Caki2 (cell line): ENCODE data around the gene PPM1D. TPM values are rescaled to one million over a fixed set of nuclear protein-coding genes. Genes with fewer than 3 reads are reported as not detected.
"Not testable (repeated sequence)": the region's sequence is repeated elsewhere in the genome, so short reads cannot be mapped to it uniquely, and the experiment has no call there.

Experiments used
- DNase-seq: peaks from one replicate; pipeline ENCODE4 v3.0.0-alpha.2; 2015; ENCODE audit warnings: low read depth
- in situ Hi-C: cut with HindIII; loops from 2 replicates; pipeline ENCODE4 v1.10.0; 2016; ENCODE audit warnings: low sequenced_read_pairs, low pct_unique_long_range_greater_than_20kb, mixed read lengths
- total RNA-seq: library from RNA; depleted of rRNA; stranded (reverse); fragments of >200 nt; shearing (Covaris generic); gene quantifications from 2 replicates; pipeline ENCODE4 v1.2.3, GENCODE V29; 2014; ENCODE audit warnings: low replicate concordance

PPM1D gene
- total RNA-seq, 1 experiment from 2014 or later, result 18.2 TPM

DNA sequence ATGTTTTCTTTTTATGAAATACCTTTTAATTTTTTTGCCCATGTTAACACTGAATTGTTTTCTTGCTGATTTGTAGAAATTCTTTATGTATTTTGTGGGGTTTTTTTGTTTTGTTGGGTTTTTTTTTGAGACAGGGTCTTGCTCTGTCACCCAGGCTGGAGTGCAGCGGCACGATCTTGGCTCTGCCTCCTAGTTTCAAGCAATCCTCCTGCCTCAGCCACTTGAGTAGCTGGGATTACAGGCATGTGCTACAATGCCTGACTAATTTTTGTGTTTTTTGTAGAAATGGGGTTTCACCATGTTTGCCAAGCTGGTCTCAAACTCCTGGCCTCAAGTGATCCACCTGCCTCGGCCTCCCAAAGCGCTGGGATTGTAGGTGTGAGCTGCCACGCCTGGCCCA, 11.3 kb downstream of the PPM1D start:
- in situ Hi-C loops, DNase-seq: not testable (repeated sequence)

DNA sequence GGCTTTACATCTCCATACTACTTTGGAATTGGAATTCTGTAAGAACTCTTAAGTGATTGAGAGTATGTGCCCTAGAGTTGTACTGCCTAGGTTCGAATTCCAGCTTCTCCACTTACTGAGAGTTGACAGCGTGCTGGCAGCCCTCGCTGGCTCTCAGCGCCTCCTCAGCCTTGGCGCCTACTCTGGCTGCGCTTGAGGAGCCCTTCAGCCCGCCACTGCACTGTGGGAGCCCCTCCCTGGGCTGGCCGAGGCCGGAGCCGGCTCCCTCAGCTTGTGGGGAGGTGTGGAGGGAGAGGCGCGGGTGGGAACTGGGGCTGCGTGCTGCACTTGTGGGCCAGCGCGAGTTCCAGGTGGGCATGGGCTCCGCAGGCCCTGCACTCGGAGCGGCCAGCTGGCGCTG, 13.3 kb downstream of the PPM1D start:
- in situ Hi-C loops, result no loop called here
- DNase-seq, result no peak

DNA sequence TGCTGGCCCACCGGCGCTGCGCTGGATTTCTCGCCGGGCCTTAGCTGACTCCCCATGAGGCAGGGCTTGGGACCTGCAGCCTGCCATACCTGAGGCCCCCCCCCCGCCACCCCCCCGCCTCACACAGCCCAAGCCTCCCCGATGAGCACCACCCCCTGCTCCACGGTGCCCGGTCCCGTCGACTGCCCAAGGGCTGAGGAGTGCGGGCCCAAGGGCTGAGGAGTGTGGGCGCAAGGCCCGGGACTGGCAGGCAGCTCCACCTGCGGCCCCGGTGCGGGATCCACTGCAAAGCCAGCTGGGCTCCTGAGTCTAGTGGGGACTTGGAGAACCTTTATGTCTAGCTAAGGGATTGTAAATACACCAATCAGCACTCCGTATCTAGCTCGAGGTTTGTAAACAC, 13.8 kb downstream of the PPM1D start:
- in situ Hi-C loops, DNase-seq: not testable (repeated sequence)

DNA sequence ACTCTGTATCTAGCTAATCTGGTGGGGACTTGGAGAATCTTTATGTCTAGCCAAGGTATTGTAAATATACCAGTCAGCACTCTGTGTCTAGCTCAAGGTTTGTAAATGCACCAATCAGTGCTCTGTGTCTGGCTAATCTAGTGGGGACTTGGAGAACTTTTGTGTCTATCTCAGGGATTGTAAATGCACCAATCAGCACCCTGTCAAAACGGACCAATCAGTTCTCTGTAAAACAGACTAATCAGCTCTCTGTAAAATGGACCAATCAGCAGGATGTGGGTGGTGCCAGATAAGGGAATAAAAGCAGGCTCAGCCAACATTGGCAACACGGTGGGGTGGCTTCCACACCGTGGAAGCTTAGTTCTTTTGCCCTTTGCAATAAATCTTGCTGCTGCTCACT, 14.3 kb downstream of the PPM1D start:
- DNase-seq, in situ Hi-C loops: not testable (repeated sequence)

DNA sequence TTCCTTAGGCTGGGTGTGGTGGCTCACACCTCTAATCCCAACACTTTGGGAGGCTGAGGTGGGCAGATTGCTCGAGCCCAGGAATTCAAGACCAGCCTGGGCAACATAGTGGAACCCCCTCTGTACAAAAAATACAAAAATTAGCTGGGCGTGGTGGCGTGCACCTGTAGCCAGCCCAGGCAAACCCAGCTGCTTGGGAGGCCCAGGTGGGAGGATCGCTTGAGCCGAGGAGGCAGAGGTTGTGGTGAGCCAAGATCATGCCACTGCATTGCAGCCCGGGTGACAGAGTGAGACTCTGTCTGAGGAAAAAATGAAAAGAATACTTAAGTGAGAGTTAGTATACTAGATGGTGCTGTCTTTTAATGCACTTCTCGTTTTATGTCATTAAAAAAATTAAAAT, 15.1 kb downstream of the PPM1D start:
- in situ Hi-C loops, result no loop called here
- DNase-seq, result no peak

DNA sequence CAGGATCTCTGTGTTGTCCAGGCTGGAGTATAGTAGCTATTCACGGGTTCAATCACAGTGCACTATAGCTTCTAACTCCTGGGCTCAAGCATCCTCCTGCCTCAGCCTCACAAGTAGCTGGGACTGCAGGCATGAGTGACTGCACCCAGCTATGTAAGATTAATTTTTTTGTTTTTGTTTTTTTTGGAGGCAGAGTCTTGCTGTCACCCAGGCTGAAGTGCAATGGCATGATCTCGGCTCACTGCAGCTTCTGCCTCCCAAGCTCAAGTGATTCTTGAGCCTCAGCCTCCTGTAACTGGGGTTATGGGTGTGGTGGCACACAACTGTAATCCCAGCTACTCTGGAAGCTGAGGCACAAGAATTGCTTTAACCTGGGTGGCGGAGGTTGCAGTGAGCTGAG, 15.8 kb downstream of the PPM1D start:
- peak; percentile 71 for DNase-seq
- in situ Hi-C loops, result no loop called here

DNA sequence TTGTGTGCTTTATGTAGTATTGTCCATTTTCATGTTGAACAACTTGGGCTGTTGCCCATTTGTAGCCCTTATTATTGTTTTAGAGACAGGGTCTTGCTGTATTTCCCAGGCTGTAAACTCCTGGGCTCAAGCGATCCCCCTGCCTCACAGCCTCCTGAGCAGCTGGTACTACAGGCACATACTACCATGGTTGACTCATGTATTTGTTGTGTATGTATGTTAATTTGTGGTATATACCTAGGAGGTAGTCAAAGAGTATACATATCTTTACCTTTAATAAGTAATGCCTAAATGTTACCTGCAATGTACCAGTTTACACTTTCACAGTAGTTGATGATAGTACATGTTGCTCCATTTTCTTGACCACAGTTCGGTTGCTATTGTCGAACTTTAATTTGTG, 18.1 kb downstream of the PPM1D start:
- no peak for DNase-seq
- in situ Hi-C loops, result no loop called here

DNA sequence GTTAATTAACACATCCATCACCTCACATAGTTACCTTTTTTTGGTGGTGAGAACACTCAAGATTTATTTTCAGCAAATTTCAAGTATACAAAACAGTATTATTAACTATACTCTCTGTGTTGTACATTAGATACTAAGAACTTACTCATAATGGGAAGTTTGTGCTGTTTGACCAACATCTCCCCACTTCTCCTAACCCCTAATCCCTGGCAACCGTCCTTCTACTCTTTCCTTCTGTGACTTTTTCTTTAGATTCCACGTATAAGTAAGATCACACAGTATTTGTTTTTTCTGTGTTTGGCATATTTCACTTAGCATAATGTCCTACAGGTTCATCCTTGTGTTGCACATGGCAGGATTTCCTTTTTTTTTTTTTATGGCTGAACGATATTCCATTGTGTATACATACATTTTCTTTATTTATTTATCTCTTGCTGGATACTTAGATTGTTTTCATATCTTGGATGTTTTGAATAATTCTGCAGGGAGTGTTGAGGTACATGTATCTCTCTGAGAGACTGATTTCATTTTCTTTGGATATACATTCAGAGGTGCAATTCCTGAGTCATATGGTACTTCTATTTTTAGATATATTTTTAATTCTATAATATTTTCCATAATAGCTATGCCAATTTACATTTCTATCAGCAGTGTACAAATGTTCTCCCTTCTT, 19.0 kb downstream of the PPM1D start:
- DNase-seq, result no peak
- in situ Hi-C loops, result no loop called here

DNA sequence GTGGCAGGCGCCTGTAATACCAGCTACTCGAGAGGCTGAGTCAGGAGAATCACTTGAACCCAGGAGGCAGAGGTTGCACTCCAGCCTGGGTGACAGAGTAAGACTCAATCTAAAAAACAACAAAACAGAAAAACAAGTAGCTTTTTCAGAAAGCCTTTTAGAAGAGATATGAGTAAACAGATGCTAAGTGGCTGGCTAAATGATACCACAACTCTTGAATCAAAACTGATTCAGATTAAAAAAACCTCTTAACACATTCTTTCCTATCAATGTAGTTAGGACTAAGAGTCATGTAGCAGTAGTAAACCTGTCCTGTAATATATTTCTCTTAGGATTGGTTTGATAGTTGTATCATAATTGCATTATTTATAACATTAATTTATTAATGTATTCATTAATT, 23.0 kb downstream of the PPM1D start:
- DNase-seq, result no peak

DNA sequence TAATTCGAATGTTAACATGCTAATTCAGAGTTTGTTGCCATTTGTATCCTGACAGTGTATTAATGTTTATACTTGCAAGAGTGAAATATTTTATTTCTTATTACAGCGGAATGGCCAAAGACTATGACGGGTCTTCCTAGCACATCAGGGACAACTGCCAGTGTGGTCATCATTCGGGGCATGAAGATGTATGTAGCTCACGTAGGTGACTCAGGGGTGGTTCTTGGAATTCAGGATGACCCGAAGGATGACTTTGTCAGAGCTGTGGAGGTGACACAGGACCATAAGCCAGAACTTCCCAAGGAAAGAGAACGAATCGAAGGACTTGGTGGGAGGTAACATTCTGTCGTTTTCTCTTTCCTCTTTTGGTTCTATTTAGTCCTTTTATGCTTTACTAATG, 23.4 kb downstream of the PPM1D start:
- in situ Hi-C loops, result no loop called here
- no peak for DNase-seq

More for the DNA sequence above, 23.0 kb downstream of the PPM1D start:
- in situ Hi-C loops, result no loop called here

DNA sequence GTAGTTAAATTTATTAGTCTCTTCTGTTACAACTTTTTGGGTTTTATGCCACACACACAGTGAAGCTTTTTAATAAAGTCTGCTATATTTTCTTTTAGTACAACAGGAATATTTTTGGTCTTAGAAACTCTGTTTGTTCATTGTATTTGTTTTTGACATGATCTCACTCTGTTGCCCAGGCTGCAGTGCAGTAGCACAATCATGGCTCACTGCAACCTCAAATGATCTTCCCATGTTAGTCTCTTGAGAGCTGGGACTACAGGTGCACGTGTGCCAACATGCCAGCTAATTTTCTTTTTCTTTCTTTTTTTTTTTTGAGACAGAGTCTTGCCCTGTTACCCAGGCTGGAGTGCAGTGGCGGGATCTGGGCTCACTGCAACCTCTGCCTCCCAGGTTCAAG, 27.1 kb downstream of the PPM1D start:
- in situ Hi-C loops, result no loop called here
- DNase-seq, result no peak

DNA sequence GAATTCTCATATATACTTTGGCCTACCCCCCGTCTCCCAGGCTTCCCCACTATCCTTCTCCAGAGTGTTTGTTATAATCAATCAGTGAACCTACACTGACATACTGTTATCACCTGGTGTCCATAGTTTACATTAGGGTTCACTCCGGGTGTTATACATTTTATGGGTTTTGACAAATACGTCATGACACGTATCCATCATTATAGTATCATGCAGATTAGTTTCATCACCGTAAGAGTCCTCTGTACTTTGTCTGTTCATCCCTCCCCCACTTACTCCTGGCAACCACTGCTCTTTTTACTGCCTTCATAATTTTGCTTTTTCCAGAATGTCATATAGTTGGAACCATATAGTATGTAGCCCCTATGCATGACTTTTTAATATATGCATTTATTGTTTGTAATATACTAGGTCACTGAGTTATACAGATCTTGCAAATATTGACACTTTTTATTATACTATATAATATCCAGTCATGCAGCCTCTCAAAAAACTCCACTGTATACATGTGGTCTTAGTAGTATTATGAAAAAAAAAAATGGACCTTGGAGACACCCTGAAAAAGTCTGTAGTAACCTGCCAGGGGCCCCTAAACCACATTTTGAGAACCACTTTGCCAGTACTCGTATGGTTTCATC, 28.4 kb downstream of the PPM1D start:
- no peak for DNase-seq
- in situ Hi-C loops, result no loop called here

DNA sequence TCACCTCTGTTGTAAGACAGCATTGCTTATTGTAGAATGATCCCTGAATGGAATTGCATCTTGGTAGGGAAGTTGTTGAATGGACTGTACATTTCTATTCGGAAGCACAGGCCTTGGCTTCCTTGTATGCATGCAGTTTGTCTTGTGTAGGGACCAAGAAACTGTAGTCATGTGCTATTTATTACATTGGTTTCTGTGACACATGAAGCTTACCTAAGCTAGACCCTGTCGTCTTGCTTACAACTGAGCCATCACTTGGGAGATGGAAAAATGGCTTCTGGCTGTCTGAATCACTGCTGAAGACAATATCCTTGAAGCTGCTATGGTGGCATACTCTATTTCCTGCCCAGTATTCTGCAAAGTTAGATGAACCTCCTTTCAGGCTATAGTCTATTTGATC, 29.1 kb downstream of the PPM1D start:
- DNase-seq, result no peak
- in situ Hi-C loops, result no loop called here

DNA sequence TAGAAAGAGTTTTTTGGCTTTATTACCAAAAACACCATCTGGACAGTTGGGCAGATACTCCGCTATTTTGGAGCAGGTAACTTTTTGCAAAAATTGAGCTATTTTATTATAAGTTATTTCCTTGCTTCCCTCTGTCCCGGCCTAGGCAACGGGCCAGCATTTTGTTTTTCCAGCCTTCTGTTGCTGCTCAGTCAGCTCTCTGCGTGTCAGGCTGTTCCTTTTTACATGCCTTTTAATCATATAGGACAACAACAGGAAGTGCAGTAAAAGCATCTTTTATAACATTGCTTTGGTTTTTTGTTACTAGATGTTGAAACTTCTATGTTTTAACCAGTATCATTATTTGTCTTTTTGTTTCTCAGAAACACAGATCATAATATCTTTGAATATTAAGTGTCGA, 30.4 kb downstream of the PPM1D start:
- DNase-seq, result no peak
- in situ Hi-C loops, result no loop called here

DNA sequence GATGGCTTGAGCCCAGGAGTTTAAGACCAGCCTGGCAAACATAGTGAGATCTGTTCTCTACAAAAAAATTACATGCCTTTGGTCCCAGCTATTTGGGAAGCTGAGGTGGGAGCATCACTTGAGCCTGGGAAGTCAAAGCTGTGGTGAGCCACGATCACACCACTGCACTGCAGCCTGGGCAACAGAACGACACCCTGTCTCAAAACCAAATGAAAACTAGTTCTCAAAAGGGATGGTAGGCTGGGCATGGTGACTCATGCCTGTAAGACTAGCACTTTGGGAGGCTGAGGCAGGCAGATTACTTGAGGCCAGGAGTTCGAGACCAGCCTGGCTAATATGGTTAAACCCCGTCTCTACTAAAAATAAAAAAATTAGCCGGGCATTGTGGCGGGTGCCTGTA, 31.1 kb downstream of the PPM1D start:
- in situ Hi-C loops, result no loop called here
- DNase-seq, result no peak

DNA sequence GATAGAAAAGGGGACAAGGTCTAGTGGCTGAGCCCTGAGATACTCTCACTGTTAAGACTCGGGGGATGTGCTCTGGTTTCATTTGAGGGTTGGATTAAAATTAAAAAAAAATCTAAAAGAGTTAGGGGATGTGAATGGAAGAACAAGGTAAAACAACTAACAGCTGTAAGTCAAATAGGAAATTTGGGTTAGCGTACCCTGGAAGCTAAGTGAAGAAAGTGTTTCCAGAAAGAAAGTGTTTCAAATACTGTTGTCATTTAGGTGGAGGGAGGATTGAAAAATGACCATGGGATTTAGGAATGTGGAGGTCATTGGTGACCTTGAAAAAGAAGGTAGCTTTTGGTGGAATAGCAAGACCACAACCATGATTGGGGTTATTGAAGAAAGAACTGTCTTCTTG, 37.7 kb downstream of the PPM1D start:
- no peak for DNase-seq
- in situ Hi-C loops, result no loop called here

DNA sequence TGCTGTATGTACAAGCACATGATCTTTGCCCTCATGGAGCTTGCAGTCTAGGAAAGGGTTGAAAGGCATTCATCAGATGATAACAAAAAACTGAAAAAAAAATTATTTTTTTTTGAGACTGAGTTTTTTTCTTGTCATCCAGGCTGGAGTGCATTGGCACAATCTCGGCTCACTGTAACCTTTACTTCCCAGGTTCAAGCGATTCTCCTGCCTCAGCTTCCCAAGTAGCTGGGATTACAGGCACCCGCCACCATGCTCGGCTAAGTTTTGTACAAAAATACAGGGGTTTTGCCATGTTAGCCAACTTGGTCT, 39.0 kb downstream of the PPM1D start:
- DNase-seq, result no peak
- in situ Hi-C loops, result no loop called here

DNA sequence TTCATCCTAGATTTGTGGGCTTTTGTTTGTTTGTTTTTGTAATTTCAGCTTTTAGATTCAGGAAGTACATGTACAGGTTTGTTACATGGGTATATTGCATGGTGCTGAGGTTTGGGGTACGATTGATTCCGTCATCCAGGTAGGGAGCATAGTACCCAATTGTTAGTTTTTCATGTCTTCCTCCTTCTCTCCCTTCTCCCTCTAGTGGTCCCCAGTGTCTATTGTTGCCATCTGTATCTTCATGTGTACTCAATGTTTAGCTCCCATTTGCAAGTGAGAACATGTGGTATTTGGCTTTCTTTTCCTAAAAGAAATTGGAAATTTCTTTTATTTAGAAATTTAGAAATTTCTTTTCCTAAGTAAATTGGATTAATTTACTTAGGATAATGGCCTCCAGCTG, 40.5 kb downstream of the PPM1D start:
- in situ Hi-C loops, result no loop called here

DNA sequence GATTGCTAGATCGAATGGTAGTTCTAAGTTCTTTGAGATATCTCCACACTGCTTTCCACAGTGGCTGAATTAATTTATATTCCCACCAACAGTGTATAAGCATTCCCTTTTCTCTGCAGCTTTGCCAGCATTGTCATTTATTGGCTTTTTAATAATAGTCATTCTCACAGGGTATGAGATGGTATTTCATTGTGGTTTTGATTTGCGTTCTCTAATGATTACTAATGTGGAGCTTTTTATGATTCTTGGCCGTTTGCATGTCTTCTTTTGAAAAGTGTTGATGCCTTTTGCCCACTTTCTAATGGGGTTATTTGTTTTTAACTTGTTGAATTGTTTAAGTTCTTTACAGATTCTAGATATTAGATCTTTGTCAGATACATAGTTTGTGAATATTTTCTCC, 41.1 kb downstream of the PPM1D start:
- no peak for DNase-seq
- in situ Hi-C loops, result no loop called here

More for the DNA sequence above, 40.5 kb downstream of the PPM1D start:
- peak; percentile 17 for DNase-seq

DNA sequence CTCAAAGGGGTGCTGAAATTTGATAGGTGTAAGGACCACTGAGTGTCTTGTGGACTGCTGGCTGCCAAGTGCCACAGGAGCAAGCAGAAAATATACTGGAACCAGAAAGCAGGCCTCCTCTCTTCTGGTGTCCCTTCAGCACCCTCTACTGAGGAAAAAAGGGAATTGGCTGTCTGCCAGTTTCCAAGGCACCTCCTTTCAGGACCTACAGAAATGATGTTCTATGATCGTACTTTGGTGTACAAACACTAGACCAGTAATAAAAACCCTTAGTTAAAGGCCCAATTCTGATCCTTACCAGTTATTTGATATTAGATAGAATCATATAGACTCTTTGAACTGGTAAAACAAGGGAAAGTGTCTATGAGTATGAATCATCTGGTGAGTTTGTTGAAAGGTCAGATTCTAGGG, 41.8 kb downstream of the PPM1D start:
- in situ Hi-C loops, result no loop called here
- peak; percentile 74 for DNase-seq
